Activated CD8-positive, alpha-beta T cell treated with anti-CD3 and anti-CD28 coated beads for 36 hours (primary cell): ENCODE measurements around the gene RAB38. TPM values are rescaled to one million over a fixed set of nuclear protein-coding genes. Genes with fewer than 3 reads are reported as not detected.
A peak's percentile ranks its signal among the peaks of the same experiment; 100 is the strongest.

Source experiments
- ATAC-seq: fragments of 200-7000 bp; cut with Tn5 transposase; one replicate; pipeline ENCODE4 v1.10.0; 2021; ENCODE audit warnings: mild to moderate bottlenecking, moderate library complexity
- CTCF ChIA-PET: fragments of 350-600 bp; sonication (Branson Sonifier 250); formaldehyde crosslinking; loops from one replicate; lab custom pipeline; 2021; ENCODE audit warnings: antibody characterized with exemption; lab: Charles Lee
- POLR2A ChIA-PET: fragments of 350-600 bp; sonication (Branson Sonifier 250); formaldehyde crosslinking; loops from one replicate; lab custom pipeline; 2021; ENCODE audit warnings: antibody characterized with exemption; lab: Charles Lee
- DNase-seq: peaks from one replicate; pipeline ENCODE4 v3.0.0-alpha.2; 2020
- H3K27ac Mint-ChIP-seq: one replicate; pipeline ENCODE4 v1.8.0; 2021; ENCODE audit warnings: mild to moderate bottlenecking, mixed read lengths
- H3K27me3 Mint-ChIP-seq: one replicate; pipeline ENCODE4 v1.8.0; 2021; ENCODE audit warnings: mixed read lengths
- H3K36me3 Mint-ChIP-seq: one replicate; pipeline ENCODE4 v1.8.0; 2021; ENCODE audit warnings: low read depth, mixed read lengths
- H3K4me1 Mint-ChIP-seq: one replicate; pipeline ENCODE4 v1.8.0; 2021; ENCODE audit warnings: low read depth, mixed read lengths
- H3K4me3 Mint-ChIP-seq: one replicate; pipeline ENCODE4 v1.8.0; 2021; ENCODE audit warnings: mild to moderate bottlenecking, moderate library complexity, mixed read lengths
- H3K9me3 Mint-ChIP-seq: one replicate; pipeline ENCODE4 v1.8.0; 2021; ENCODE audit warnings: mixed read lengths
- intact Hi-C: fragments of 100-400 bp; cut with micrococcal nuclease; formaldehyde crosslinking; loops from one replicate; pipeline ENCODE4 v1.10.0; 2022
- total RNA-seq, 2 experiments: library from RNA; stranded (reverse); gene quantifications; one replicate each; pipeline ENCODE4 v1.2.3, GENCODE V29; 2021
- TF ChIP-seq, protein P1 (sequence below): fragments of 200-600 bp; IDR thresholded peaks from one replicate; pipeline ENCODE4 v1.8.0; 2022; ENCODE audit warnings: antibody characterized with exemption, mild to moderate bottlenecking

RAB38 gene
- total RNA-seq = 1 to 10 TPM; 3.2 to 3.4 TPM

DNA sequence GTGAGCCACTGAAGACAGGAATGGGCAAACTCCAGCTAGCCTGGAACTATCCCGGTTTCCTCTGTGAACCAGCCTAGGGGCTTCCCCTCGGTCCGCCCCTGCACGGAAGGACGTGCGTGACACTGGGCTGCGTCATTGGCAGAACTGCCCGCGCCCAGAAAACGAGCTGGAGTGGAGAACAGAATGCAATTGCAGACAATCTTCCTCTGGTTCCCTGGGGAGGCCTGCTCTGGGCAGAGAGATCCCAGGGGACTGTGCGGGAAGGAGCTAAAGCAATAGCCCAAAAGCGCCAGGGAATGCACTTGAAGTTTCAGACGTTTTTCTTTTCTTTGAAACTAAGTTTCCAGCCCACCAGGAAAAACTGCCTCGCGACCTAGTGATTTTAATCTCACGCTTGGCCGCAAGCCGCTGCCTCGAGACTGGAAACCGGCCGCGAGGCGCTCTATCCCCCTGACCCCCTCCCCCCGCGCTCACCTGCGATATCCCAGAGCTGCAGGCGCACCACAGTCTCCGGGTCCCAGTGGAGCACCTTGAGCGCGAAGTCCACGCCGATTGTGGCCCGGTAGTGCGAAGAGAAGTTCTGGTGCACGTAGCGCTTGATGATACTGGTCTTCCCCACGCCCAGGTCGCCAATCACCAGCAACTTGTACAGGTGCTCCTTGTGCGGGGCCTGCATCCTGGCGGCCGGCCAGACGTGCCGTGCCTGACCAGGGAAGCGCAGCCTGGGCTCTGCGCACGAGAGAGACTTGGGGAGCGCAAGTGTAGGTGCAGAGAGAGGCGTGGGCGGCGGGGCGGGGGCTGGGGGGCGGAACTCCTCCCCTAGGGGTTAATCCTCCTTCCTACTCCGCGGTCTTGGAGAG is at the start of gene RAB38:
Gene RAB38, minus strand, starts transcription at position 735 of the 860 bp plus-strand sequence. Its CDS starts 59 bp downstream, at position 676.
- Mint-ChIP-seq H3K4me3 (peak within 1 kb of the TSS; percentile 72), H3K27ac (peak within 1 kb of the TSS; percentile 79)
- POLR2A ChIA-PET = no interaction called here

GRCh38 chr11:88213406-88213805 is 38.2 kb upstream of the RAB38 start:
- intact Hi-C loops = no loop called here
- TF ChIP-seq, protein P1, sequence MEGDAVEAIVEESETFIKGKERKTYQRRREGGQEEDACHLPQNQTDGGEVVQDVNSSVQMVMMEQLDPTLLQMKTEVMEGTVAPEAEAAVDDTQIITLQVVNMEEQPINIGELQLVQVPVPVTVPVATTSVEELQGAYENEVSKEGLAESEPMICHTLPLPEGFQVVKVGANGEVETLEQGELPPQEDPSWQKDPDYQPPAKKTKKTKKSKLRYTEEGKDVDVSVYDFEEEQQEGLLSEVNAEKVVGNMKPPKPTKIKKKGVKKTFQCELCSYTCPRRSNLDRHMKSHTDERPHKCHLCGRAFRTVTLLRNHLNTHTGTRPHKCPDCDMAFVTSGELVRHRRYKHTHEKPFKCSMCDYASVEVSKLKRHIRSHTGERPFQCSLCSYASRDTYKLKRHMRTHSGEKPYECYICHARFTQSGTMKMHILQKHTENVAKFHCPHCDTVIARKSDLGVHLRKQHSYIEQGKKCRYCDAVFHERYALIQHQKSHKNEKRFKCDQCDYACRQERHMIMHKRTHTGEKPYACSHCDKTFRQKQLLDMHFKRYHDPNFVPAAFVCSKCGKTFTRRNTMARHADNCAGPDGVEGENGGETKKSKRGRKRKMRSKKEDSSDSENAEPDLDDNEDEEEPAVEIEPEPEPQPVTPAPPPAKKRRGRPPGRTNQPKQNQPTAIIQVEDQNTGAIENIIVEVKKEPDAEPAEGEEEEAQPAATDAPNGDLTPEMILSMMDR = no peak
- no peak for ATAC-seq
- Mint-ChIP-seq H3K4me1 (no peaks in the 10 kb centered on the region), H3K9me3 (no peaks in the 10 kb centered on the region), H3K27ac (no peak overlapping the region), H3K27me3 (no peaks in the 10 kb centered on the region), H3K4me3 (no peak overlapping the region), H3K36me3 (no peaks in the 10 kb centered on the region)
- no peak for DNase-seq
- CTCF ChIA-PET = no interaction called here
- POLR2A ChIA-PET = no interaction called here

More for the DNA sequence above, at the start of gene RAB38:
- no peaks in the 10 kb centered on the region for H3K9me3 Mint-ChIP-seq
- CTCF ChIA-PET = interaction anchor here (1.4 kb wide), 1 partner anchor 71 kb away, joined by 3 read pairs; no protein-coding TSS in a partner anchor
- DNase-seq (peak; percentile 76), ATAC-seq (peak; percentile 59)
- intact Hi-C loops = loop anchor here (10.0 kb wide), 3 partner anchors 160 to 370 kb away; partner anchors contain the start of gene CTSC
- H3K27me3 Mint-ChIP-seq = peaks cover 8% of the 10 kb centered on the region
- peaks cover 41% of the 10 kb centered on the region for H3K4me1 Mint-ChIP-seq
- no peaks in the 10 kb centered on the region for H3K36me3 Mint-ChIP-seq
- TF ChIP-seq, protein P1 = no peak

DNA sequence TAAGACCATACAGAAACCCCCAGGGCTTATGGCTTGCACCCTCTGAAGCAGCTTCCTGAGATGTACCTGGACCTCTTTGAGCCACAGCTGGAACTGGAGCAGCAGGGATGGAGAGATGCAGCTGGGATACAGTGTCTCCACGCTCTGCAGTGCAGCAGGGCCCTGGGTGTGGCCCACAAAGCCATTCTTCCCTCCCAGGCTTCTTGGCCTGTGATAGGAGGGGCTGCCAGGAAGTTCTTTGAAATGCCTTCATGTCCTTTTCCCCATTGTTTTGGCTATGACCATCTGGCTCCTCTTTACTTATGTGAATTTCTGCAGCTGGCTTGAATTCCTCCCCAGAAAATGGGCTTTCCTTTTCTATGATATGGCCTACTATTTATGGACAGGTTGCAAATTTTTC is 37.1 kb upstream of the RAB38 start:
- intact Hi-C loops = no loop called here
- no peaks in the 10 kb centered on the region for H3K4me1 Mint-ChIP-seq
- ChIA-PET POLR2A (no interaction called here), CTCF (interaction anchor here (0.6 to 1.0 kb wide), 2 partner anchors 10 to 38 kb away, joined by 3 read pairs; no protein-coding TSS in a partner anchor)
- H3K27me3 Mint-ChIP-seq = no peaks in the 10 kb centered on the region
- no peaks in the 10 kb centered on the region for H3K9me3 Mint-ChIP-seq
- TF ChIP-seq, protein P1 = no peak
- ATAC-seq (no peak), DNase-seq (no peak)
- no peak overlapping the region for H3K4me3 Mint-ChIP-seq
- no peaks in the 10 kb centered on the region for H3K36me3 Mint-ChIP-seq
- no peak overlapping the region for H3K27ac Mint-ChIP-seq

- Mint-ChIP-seq H3K4me1 (no peaks in the 10 kb centered on the region), H3K27me3 (no peaks in the 10 kb centered on the region), H3K9me3 (no peaks in the 10 kb centered on the region), H3K36me3 (no peaks in the 10 kb centered on the region), H3K27ac (no peak overlapping the region), H3K4me3 (no peak overlapping the region)
- ATAC-seq (no peak), DNase-seq (no peak)
- POLR2A ChIA-PET = no interaction called here
- CTCF ChIA-PET = no interaction called here
- intact Hi-C loops = no loop called here
- TF ChIP-seq, protein P1 = no peak
Measured at GRCh38 chr11:88208745-88209144, 33.5 kb upstream of the RAB38 start.

GRCh38 chr11:88206751-88207150 is 31.5 kb upstream of the RAB38 start:
- ChIA-PET CTCF (interaction anchor here (1.1 kb wide), 1 partner anchor 25 kb away, joined by 3 read pairs; no protein-coding TSS in a partner anchor), POLR2A (no interaction called here)
- Mint-ChIP-seq H3K27me3 (no peaks in the 10 kb centered on the region), H3K36me3 (no peaks in the 10 kb centered on the region), H3K9me3 (no peaks in the 10 kb centered on the region), H3K4me1 (no peaks in the 10 kb centered on the region), H3K4me3 (no peak overlapping the region), H3K27ac (no peak overlapping the region)
- ATAC-seq (no peak), DNase-seq (no peak)
- TF ChIP-seq, protein P1 = no peak
- intact Hi-C loops = no loop called here
